GM12891 (cell line): ENCODE data around the gene CXCR6.

Experiments used
- PAX5 ChIP-seq: IDR thresholded peaks from 2 replicates; pipeline ENCODE4 v1.6.1; 2011; ENCODE audit warnings: low read length, moderate library complexity, mild to moderate bottlenecking; ENCODE audit not compliant: insufficient read depth, severe bottlenecking
- POLR2A ChIP-seq: IDR thresholded peaks from 2 replicates; pipeline ENCODE4 v1.6.1; 2011; ENCODE audit warnings: low read depth, low read length, control low read depth
- POLR2AphosphoS5 ChIP-seq: IDR thresholded peaks from 2 replicates; pipeline ENCODE4 v1.6.1; 2011; ENCODE audit warnings: low read depth, low read length, control low read depth
- POU2F2 ChIP-seq: IDR thresholded peaks from 2 replicates; pipeline ENCODE4 v1.6.1; 2011; ENCODE audit warnings: low read depth, mild to moderate bottlenecking, control low read depth, low read length, moderate library complexity
- SPI1 ChIP-seq: IDR thresholded peaks from 2 replicates; pipeline ENCODE4 v1.6.1; 2011; ENCODE audit warnings: low read depth, low read length, control low read depth
- TAF1 ChIP-seq: IDR thresholded peaks from 2 replicates; pipeline ENCODE4 v1.6.1; 2011; ENCODE audit warnings: low read depth, low read length, control low read depth

GRCh38 chr3:45987368-45988291 is 44.4 kb downstream of the CXCR6 start:
- no peak for TF ChIP-seq POLR2A
- TF ChIP-seq POLR2AphosphoS5, result no peak
- no peak for TF ChIP-seq TAF1
- TF ChIP-seq SPI1, result no peak
- TF ChIP-seq POU2F2, result no peak
- TF ChIP-seq PAX5, result no peak
